ENCODE measurements around the gene ZRANB3.
"Not testable (repeated sequence)": the region's sequence is repeated elsewhere in the genome, so short reads cannot be mapped to it uniquely, and the experiment has no call there.

The ZRANB3 gene

GRCh38 chr2:135287121-135287520 lies 243.9 kb downstream of the ZRANB3 start:
- H3K4me1 ChIP-seq (ENCODE audit: control insufficient read depth, insufficient read depth, low read length, poor library complexity, severe bottlenecking); H3K36me3 ChIP-seq (ENCODE audit: control insufficient read depth, insufficient read depth, low read length); H3K4me3 ChIP-seq (ENCODE audit: extremely low read depth, insufficient read depth, low read length, poor library complexity, severe bottlenecking); H3K9me3 ChIP-seq (ENCODE audit: control insufficient read depth, low read length); H3K27ac ChIP-seq (ENCODE audit: low read depth, low read length, severe bottlenecking): not testable (repeated sequence)

GRCh38 chr2:135285391-135285790 lies 245.6 kb downstream of the ZRANB3 start:
- H3K36me3 ChIP-seq (ENCODE audit: control insufficient read depth, insufficient read depth, low read length): no peaks in the 10 kb centered on the region
- H3K4me1 ChIP-seq (ENCODE audit: control insufficient read depth, insufficient read depth, low read length, poor library complexity, severe bottlenecking): no peaks in the 10 kb centered on the region
- WGBS, 2 experiments (ENCODE audit: insufficient coverage in 2 of 2): 74 to 100% methylated on average over 1 to 3 of the region's 3 CpGs
- H3K9me3 ChIP-seq (ENCODE audit: control insufficient read depth, low read length): no peaks in the 10 kb centered on the region
- no peak overlapping the region for H3K27ac ChIP-seq (ENCODE audit: low read depth, low read length, severe bottlenecking)
- no peak overlapping the region for H3K4me3 ChIP-seq (ENCODE audit: extremely low read depth, insufficient read depth, low read length, poor library complexity, severe bottlenecking)

GRCh38 chr2:135281379-135281778 lies 249.6 kb downstream of the ZRANB3 start:
- 100% methylated on average over 1 of the region's 1 CpG; no CpG with 5 or more reads in 1 of the 2 experiments for WGBS, 2 experiments (ENCODE audit: insufficient coverage in 2 of 2)
- no peak overlapping the region for H3K4me3 ChIP-seq (ENCODE audit: extremely low read depth, insufficient read depth, low read length, poor library complexity, severe bottlenecking)
- no peaks in the 10 kb centered on the region for H3K9me3 ChIP-seq (ENCODE audit: control insufficient read depth, low read length)
- no peak overlapping the region for H3K27ac ChIP-seq (ENCODE audit: low read depth, low read length, severe bottlenecking)
- no peaks in the 10 kb centered on the region for H3K36me3 ChIP-seq (ENCODE audit: control insufficient read depth, insufficient read depth, low read length)
- H3K4me1 ChIP-seq (ENCODE audit: control insufficient read depth, insufficient read depth, low read length, poor library complexity, severe bottlenecking): no peaks in the 10 kb centered on the region

DNA sequence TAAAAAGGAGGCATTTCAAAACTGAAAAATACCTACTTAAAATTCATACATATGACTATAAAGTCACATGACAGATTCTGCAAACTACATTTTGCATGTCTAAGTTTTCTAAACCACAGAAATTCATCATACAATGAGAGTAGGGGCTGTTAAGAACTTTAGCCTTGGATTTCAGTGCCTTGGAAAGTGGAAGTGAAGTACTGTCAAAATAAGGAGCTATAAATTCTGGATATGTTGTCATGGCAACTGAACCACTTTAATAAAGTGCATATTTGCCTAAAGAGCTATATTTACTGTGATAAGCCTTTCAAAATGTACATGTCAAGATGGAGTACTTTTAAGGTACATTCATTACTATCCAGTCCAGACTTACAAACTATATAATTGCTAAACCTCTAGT lies 251.8 kb downstream of the ZRANB3 start:
- H3K9me3 ChIP-seq (ENCODE audit: control insufficient read depth, low read length): no peaks in the 10 kb centered on the region
- no peak overlapping the region for H3K4me3 ChIP-seq (ENCODE audit: extremely low read depth, insufficient read depth, low read length, poor library complexity, severe bottlenecking)
- no peak overlapping the region for H3K27ac ChIP-seq (ENCODE audit: low read depth, low read length, severe bottlenecking)
- no peaks in the 10 kb centered on the region for H3K4me1 ChIP-seq (ENCODE audit: control insufficient read depth, insufficient read depth, low read length, poor library complexity, severe bottlenecking)
- no peaks in the 10 kb centered on the region for H3K36me3 ChIP-seq (ENCODE audit: control insufficient read depth, insufficient read depth, low read length)

DNA sequence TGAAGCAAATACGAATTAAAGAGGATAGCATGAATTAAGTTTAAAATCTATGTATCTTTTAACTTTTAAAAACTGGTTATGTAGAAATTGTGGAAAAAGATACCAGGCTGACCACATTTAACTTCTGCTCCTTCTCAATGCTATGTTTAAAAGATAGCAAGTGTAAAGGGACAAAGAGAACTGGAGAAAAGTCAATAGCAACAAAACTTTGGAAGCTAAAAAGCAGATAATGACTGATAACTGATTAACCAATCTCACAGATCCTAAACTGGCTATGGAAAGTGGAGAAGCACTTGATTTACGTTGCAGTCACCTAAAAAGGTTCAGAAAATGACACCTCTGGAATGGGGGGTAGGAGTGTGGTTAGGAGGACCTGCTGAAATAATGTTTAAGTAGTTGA lies 254.5 kb downstream of the ZRANB3 start:
- WGBS, 2 experiments (ENCODE audit: insufficient coverage in 2 of 2): 100% methylated on average over 1 of the region's 2 CpGs; no CpG with 5 or more reads in 1 of the 2 experiments
- Histone ChIP-seq H3K9me3 (ENCODE audit: control insufficient read depth, low read length) (no peaks in the 10 kb centered on the region), H3K36me3 (ENCODE audit: control insufficient read depth, insufficient read depth, low read length) (no peaks in the 10 kb centered on the region), H3K4me3 (ENCODE audit: extremely low read depth, insufficient read depth, low read length, poor library complexity, severe bottlenecking) (no peak overlapping the region), H3K4me1 (ENCODE audit: control insufficient read depth, insufficient read depth, low read length, poor library complexity, severe bottlenecking) (no peaks in the 10 kb centered on the region), H3K27ac (ENCODE audit: low read depth, low read length, severe bottlenecking) (no peak overlapping the region)

GRCh38 chr2:135271006-135271405 lies 260.0 kb downstream of the ZRANB3 start:
- WGBS, 2 experiments (ENCODE audit: insufficient coverage in 2 of 2): 83 to 100% methylated on average over 1 of the region's 2 CpGs
- Histone ChIP-seq H3K36me3 (ENCODE audit: control insufficient read depth, insufficient read depth, low read length) (no peaks in the 10 kb centered on the region), H3K9me3 (ENCODE audit: control insufficient read depth, low read length) (no peaks in the 10 kb centered on the region), H3K4me3 (ENCODE audit: extremely low read depth, insufficient read depth, low read length, poor library complexity, severe bottlenecking) (no peak overlapping the region), H3K27ac (ENCODE audit: low read depth, low read length, severe bottlenecking) (no peak overlapping the region), H3K4me1 (ENCODE audit: control insufficient read depth, insufficient read depth, low read length, poor library complexity, severe bottlenecking) (no peaks in the 10 kb centered on the region)

- no peak overlapping the region for H3K27ac ChIP-seq (ENCODE audit: low read depth, low read length, severe bottlenecking)
- no peak overlapping the region for H3K4me3 ChIP-seq (ENCODE audit: extremely low read depth, insufficient read depth, low read length, poor library complexity, severe bottlenecking)
- 53 to 54% methylated on average over 5 to 6 of the region's 6 CpGs for WGBS, 2 experiments (ENCODE audit: insufficient coverage in 2 of 2)
- H3K9me3 ChIP-seq (ENCODE audit: control insufficient read depth, low read length): no peaks in the 10 kb centered on the region
- H3K36me3 ChIP-seq (ENCODE audit: control insufficient read depth, insufficient read depth, low read length): no peaks in the 10 kb centered on the region
- no peaks in the 10 kb centered on the region for H3K4me1 ChIP-seq (ENCODE audit: control insufficient read depth, insufficient read depth, low read length, poor library complexity, severe bottlenecking)
Measured at GRCh38 chr2:135265960-135266490, 265.0 kb downstream of the ZRANB3 start.

- no peaks in the 10 kb centered on the region for H3K4me1 ChIP-seq (ENCODE audit: control insufficient read depth, insufficient read depth, low read length, poor library complexity, severe bottlenecking)
- no peaks in the 10 kb centered on the region for H3K36me3 ChIP-seq (ENCODE audit: control insufficient read depth, insufficient read depth, low read length)
- 87% methylated on average over 3 of the region's 6 CpGs; no CpG with 5 or more reads in 1 of the 2 experiments for WGBS, 2 experiments (ENCODE audit: insufficient coverage in 2 of 2)
- no peaks in the 10 kb centered on the region for H3K9me3 ChIP-seq (ENCODE audit: control insufficient read depth, low read length)
- H3K4me3 ChIP-seq (ENCODE audit: extremely low read depth, insufficient read depth, low read length, poor library complexity, severe bottlenecking): no peak overlapping the region
- no peak overlapping the region for H3K27ac ChIP-seq (ENCODE audit: low read depth, low read length, severe bottlenecking)
Measured at GRCh38 chr2:135259123-135259522, 271.9 kb downstream of the ZRANB3 start.

DNA sequence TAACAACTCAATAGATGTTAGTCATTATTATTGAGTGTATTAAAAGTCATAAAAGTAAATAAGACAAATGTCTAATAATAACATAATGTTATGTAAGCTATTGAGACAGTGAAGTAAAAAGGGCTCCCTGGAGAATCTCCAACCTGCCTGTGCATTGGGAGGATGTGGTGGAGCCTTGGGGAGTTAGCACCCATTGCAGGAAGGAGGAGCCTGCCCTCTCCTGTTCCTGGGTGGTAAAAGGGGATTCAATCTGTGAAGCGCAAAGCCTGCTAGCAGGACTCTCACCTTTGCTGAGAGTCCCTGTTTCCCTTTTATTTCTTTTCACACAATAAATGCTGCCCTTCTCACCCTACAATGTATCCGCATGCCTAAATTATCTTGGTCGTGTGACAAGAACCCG lies 272.8 kb downstream of the ZRANB3 start:
- Histone ChIP-seq H3K36me3 (ENCODE audit: control insufficient read depth, insufficient read depth, low read length) (no peaks in the 10 kb centered on the region), H3K4me1 (ENCODE audit: control insufficient read depth, insufficient read depth, low read length, poor library complexity, severe bottlenecking) (no peaks in the 10 kb centered on the region), H3K27ac (ENCODE audit: low read depth, low read length, severe bottlenecking) (no peak overlapping the region), H3K4me3 (ENCODE audit: extremely low read depth, insufficient read depth, low read length, poor library complexity, severe bottlenecking) (no peak overlapping the region), H3K9me3 (ENCODE audit: control insufficient read depth, low read length) (no peaks in the 10 kb centered on the region)
- WGBS, 2 experiments (ENCODE audit: insufficient coverage in 2 of 2): 86 to 87% methylated on average over 1 to 4 of the region's 4 CpGs

DNA sequence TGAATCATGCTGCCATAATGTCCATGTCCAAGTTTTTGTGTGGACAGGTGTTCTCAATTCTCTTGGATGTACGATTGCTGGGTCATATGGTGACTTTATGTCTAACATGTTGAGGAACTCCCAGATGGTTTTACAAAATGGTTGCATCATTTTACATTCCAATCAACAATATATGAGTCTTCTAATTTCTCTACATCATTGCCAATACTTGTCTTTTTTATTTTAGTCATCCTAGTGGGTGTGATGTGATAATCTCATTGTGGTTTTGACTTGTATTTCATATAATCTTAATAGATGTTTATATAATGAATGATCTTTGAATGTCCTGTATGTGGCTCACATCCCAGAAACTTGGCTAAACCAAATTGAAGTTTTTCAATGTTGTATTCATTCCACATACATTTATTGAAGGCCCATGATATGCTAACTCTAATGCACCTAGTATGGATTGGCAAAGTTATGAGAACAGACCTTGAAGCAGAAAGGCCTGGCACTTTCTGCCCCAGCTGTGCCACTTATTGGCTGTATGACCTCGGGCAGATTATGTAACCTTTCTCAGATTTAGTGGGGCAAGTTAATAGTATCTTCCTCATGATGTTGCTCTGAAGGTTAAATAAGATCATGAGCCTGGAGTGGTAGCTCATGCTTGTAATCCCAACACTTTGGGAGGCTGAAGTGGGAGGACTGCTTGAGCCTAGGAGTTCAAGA lies 273.5 kb downstream of the ZRANB3 start:
- no peaks in the 10 kb centered on the region for H3K4me1 ChIP-seq (ENCODE audit: control insufficient read depth, insufficient read depth, low read length, poor library complexity, severe bottlenecking)
- H3K4me3 ChIP-seq (ENCODE audit: extremely low read depth, insufficient read depth, low read length, poor library complexity, severe bottlenecking): no peak overlapping the region
- no peaks in the 10 kb centered on the region for H3K36me3 ChIP-seq (ENCODE audit: control insufficient read depth, insufficient read depth, low read length)
- WGBS, 2 experiments (ENCODE audit: insufficient coverage in 2 of 2): 76% methylated on average over 2 of the region's 2 CpGs; no CpG with 5 or more reads in 1 of the 2 experiments
- H3K9me3 ChIP-seq (ENCODE audit: control insufficient read depth, low read length): no peaks in the 10 kb centered on the region
- no peak overlapping the region for H3K27ac ChIP-seq (ENCODE audit: low read depth, low read length, severe bottlenecking)

GRCh38 chr2:135256531-135257260 lies 274.3 kb downstream of the ZRANB3 start:
- WGBS, 2 experiments (ENCODE audit: insufficient coverage in 2 of 2): 92 to 100% methylated on average over 2 to 3 of the region's 3 CpGs
- Histone ChIP-seq H3K9me3 (ENCODE audit: control insufficient read depth, low read length) (no peaks in the 10 kb centered on the region), H3K4me3 (ENCODE audit: extremely low read depth, insufficient read depth, low read length, poor library complexity, severe bottlenecking) (no peak overlapping the region), H3K36me3 (ENCODE audit: control insufficient read depth, insufficient read depth, low read length) (no peaks in the 10 kb centered on the region), H3K4me1 (ENCODE audit: control insufficient read depth, insufficient read depth, low read length, poor library complexity, severe bottlenecking) (no peaks in the 10 kb centered on the region), H3K27ac (ENCODE audit: low read depth, low read length, severe bottlenecking) (no peak overlapping the region)

Measured in mesodermal cell (in vitro differentiated cells).